ENCODE data around the gene MAFB.

MAFB gene

GRCh38 chr20:40639676-40640355 lies 49.2 kb downstream of the MAFB start (continued):
- TF ChIP-seq, protein P1, sequence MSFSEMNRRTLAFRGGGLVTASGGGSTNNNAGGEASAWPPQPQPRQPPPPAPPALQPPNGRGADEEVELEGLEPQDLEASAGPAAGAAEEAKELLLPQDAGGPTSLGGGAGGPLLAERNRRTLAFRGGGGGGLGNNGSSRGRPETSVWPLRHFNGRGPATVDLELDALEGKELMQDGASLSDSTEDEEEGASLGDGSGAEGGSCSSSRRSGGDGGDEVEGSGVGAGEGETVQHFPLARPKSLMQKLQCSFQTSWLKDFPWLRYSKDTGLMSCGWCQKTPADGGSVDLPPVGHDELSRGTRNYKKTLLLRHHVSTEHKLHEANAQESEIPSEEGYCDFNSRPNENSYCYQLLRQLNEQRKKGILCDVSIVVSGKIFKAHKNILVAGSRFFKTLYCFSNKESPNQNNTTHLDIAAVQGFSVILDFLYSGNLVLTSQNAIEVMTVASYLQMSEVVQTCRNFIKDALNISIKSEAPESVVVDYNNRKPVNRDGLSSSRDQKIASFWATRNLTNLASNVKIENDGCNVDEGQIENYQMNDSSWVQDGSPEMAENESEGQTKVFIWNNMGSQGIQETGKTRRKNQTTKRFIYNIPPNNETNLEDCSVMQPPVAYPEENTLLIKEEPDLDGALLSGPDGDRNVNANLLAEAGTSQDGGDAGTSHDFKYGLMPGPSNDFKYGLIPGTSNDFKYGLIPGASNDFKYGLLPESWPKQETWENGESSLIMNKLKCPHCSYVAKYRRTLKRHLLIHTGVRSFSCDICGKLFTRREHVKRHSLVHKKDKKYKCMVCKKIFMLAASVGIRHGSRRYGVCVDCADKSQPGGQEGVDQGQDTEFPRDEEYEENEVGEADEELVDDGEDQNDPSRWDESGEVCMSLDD (tag by site-specific recombination; IDR thresholded peaks at IDR 0.05), result no peak

- Histone ChIP-seq H3K4me3 (ENCODE audit: low read depth, low read length) (no peak overlapping the region), H3K27ac (ENCODE audit: extremely low read depth, low read depth, low read length) (no peak overlapping the region), H3K9me3 (ENCODE audit: control insufficient read depth, insufficient read depth, low read depth, low read length) (no peaks in the 10 kb centered on the region), H3K36me3 (ENCODE audit: control insufficient read depth in 2 of 2, insufficient read depth in 1 of 2, low read length in 2 of 2) (no peaks in the 10 kb centered on the region), H3K4me1 (ENCODE audit: control insufficient read depth, insufficient read depth, low read length) (no peaks in the 10 kb centered on the region)
- ChIA-PET CTCF (interaction anchor here (1.4 kb wide), 1 partner anchor 9 kb away, joined by 5 read pairs; no protein-coding TSS in a partner anchor), POLR2A (no interaction called here)
- TF ChIP-seq KLF1 (tag by site-specific recombination; IDR thresholded peaks at IDR 0.05) (no peak), ZNF544 (tag by site-specific recombination; IDR thresholded peaks at IDR 0.05) (0 out of 2 replicates have a peak, but pooled peaks have one; percentile 26)
Observed at GRCh38 chr20:40639132-40639531, 49.9 kb downstream of the MAFB start.

DNA sequence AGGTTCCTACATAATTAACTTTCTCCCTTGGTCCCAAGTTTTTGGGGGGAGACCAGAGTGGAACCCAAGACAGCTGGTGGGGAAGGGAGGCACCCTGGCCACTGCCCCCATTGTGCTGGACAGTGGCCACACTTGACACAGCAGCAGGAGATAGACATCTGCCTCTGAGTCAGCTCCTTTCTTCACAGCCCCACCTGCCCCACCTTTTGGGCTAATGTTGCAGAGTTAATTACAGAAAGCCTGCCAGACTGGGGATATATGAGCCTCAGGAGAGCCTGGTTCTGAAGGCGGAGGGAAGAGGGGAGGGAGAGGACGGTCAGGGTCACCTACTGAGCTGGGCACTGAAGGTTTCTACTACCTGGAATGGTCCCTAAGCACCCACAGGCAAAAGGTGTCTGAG lies 50.6 kb downstream of the MAFB start:
- ChIA-PET POLR2A (no interaction called here), CTCF (interaction anchor here (1.4 kb wide), 1 partner anchor 8 kb away, joined by 5 read pairs; no protein-coding TSS in a partner anchor)
- Histone ChIP-seq H3K9me3 (ENCODE audit: control insufficient read depth, insufficient read depth, low read depth, low read length) (no peaks in the 10 kb centered on the region), H3K4me3 (ENCODE audit: low read depth, low read length) (no peak overlapping the region), H3K27ac (ENCODE audit: extremely low read depth, low read depth, low read length) (no peak overlapping the region), H3K36me3 (ENCODE audit: control insufficient read depth in 2 of 2, insufficient read depth in 1 of 2, low read length in 2 of 2) (no peaks in the 10 kb centered on the region), H3K4me1 (ENCODE audit: control insufficient read depth, insufficient read depth, low read length) (no peaks in the 10 kb centered on the region)
- TF ChIP-seq ZSCAN30 (tag by site-specific recombination; IDR thresholded peaks at IDR 0.05) (no peak), ZNF121 (tag by site-specific recombination; IDR thresholded peaks at IDR 0.05) (no peak), ZNF664 (tag by site-specific recombination; IDR thresholded peaks at IDR 0.05) (no peak), ZNF404 (tag by site-specific recombination; IDR thresholded peaks at IDR 0.05) (no peak), ZBTB8A (tag by site-specific recombination; IDR thresholded peaks at IDR 0.05) (no peak)
- TF ChIP-seq, protein P2, sequence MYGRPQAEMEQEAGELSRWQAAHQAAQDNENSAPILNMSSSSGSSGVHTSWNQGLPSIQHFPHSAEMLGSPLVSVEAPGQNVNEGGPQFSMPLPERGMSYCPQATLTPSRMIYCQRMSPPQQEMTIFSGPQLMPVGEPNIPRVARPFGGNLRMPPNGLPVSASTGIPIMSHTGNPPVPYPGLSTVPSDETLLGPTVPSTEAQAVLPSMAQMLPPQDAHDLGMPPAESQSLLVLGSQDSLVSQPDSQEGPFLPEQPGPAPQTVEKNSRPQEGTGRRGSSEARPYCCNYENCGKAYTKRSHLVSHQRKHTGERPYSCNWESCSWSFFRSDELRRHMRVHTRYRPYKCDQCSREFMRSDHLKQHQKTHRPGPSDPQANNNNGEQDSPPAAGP (tag by site-specific recombination; IDR thresholded peaks at IDR 0.05), result peak; percentile 82

- H3K9me3 ChIP-seq (ENCODE audit: control insufficient read depth, insufficient read depth, low read depth, low read length), result no peaks in the 10 kb centered on the region
- CTCF ChIA-PET, result no interaction called here
- no peak overlapping the region for H3K4me3 ChIP-seq (ENCODE audit: low read depth, low read length)
- no peaks in the 10 kb centered on the region for H3K36me3 ChIP-seq (ENCODE audit: control insufficient read depth in 2 of 2, insufficient read depth in 1 of 2, low read length in 2 of 2)
- no peaks in the 10 kb centered on the region for H3K4me1 ChIP-seq (ENCODE audit: control insufficient read depth, insufficient read depth, low read length)
- POLR2A ChIA-PET, result interaction anchor here (2.7 kb wide), 1 partner anchor 52 kb away, joined by 9 read pairs; the partner anchor contains the start of gene MAFB
- H3K27ac ChIP-seq (ENCODE audit: extremely low read depth, low read depth, low read length), result no peak overlapping the region
- TF ChIP-seq, protein P3, sequence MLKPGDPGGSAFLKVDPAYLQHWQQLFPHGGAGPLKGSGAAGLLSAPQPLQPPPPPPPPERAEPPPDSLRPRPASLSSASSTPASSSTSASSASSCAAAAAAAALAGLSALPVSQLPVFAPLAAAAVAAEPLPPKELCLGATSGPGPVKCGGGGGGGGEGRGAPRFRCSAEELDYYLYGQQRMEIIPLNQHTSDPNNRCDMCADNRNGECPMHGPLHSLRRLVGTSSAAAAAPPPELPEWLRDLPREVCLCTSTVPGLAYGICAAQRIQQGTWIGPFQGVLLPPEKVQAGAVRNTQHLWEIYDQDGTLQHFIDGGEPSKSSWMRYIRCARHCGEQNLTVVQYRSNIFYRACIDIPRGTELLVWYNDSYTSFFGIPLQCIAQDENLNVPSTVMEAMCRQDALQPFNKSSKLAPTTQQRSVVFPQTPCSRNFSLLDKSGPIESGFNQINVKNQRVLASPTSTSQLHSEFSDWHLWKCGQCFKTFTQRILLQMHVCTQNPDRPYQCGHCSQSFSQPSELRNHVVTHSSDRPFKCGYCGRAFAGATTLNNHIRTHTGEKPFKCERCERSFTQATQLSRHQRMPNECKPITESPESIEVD (tag by site-specific recombination; IDR thresholded peaks at IDR 0.05), result no peak
- TF ChIP-seq GLIS1 (tag by site-specific recombination; IDR thresholded peaks at IDR 0.05), result no peak
- TF ChIP-seq TRIM28 (IDR thresholded peaks at IDR 0.05; ENCODE audit: borderline replicate concordance, low read length), result no peak
- TF ChIP-seq, protein P4, sequence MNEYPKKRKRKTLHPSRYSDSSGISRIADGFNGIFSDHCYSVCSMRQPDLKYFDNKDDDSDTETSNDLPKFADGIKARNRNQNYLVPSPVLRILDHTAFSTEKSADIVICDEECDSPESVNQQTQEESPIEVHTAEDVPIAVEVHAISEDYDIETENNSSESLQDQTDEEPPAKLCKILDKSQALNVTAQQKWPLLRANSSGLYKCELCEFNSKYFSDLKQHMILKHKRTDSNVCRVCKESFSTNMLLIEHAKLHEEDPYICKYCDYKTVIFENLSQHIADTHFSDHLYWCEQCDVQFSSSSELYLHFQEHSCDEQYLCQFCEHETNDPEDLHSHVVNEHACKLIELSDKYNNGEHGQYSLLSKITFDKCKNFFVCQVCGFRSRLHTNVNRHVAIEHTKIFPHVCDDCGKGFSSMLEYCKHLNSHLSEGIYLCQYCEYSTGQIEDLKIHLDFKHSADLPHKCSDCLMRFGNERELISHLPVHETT (tag by site-specific recombination; IDR thresholded peaks at IDR 0.05), result no peak
- no peak for TF ChIP-seq ZNF350 (tag by site-specific recombination; IDR thresholded peaks at IDR 0.05)
Observed at GRCh38 chr20:40637176-40637575, 51.9 kb downstream of the MAFB start.

All from HEK293 (cell line).